Activated T-cell treated with anti-CD3 and anti-CD28 coated beads, Interleukin-2, amount 50 U/mL, for 1 hour (primary cell): ENCODE results near the gene LRG1.

Experiments
- DNase-seq: peaks from one replicate; pipeline ENCODE4 v3.0.0-alpha.2; 2020

Gene LRG1

GRCh38 chr19:4506449-4507149 lies 33.2 kb downstream of the LRG1 start:
- no peak for DNase-seq

GRCh38 chr19:4505570-4506448 lies 34.0 kb downstream of the LRG1 start:
- no peak for DNase-seq

GRCh38 chr19:4504891-4505569 lies 34.8 kb downstream of the LRG1 start:
- DNase-seq, result no peak

GRCh38 chr19:4504297-4504701 lies 35.5 kb downstream of the LRG1 start:
- no peak for DNase-seq

GRCh38 chr19:4503825-4504170 lies 36.0 kb downstream of the LRG1 start:
- no peak for DNase-seq

GRCh38 chr19:4503132-4503824 lies 36.6 kb downstream of the LRG1 start:
- DNase-seq, result no peak

GRCh38 chr19:4502282-4503131 lies 37.3 kb downstream of the LRG1 start:
- no peak for DNase-seq

- no peak for DNase-seq
Observed at GRCh38 chr19:4501691-4502090, 38.1 kb downstream of the LRG1 start.

- no peak for DNase-seq
Observed at GRCh38 chr19:4500841-4501591, 38.8 kb downstream of the LRG1 start.

GRCh38 chr19:4499855-4500254 lies 40.0 kb downstream of the LRG1 start:
- DNase-seq, result no peak

GRCh38 chr19:4499318-4499717 lies 40.5 kb downstream of the LRG1 start:
- no peak for DNase-seq

- DNase-seq, result no peak
Observed at GRCh38 chr19:4498694-4499093, 41.1 kb downstream of the LRG1 start.

- no peak for DNase-seq
Observed at GRCh38 chr19:4497770-4498389, 42.0 kb downstream of the LRG1 start.

GRCh38 chr19:4496304-4496703 lies 43.5 kb downstream of the LRG1 start:
- no peak for DNase-seq

- DNase-seq, result no peak
Observed at GRCh38 chr19:4495471-4495870, 44.4 kb downstream of the LRG1 start.

- no peak for DNase-seq
Observed at GRCh38 chr19:4494691-4495064, 45.2 kb downstream of the LRG1 start.

- no peak for DNase-seq
Observed at GRCh38 chr19:4493929-4494690, 45.7 kb downstream of the LRG1 start.

- DNase-seq, result no peak
Observed at GRCh38 chr19:4493104-4493928, 46.5 kb downstream of the LRG1 start.
